ENCODE data around the gene HMCN2.

The HMCN2 gene

GRCh38 chr9:130316430-130316829, 50.9 kb downstream of the HMCN2 start:
- H3F3A ChIP-seq (ENCODE audit: insufficient read depth, low read length): no peaks in the 10 kb centered on the region
- no peaks in the 10 kb centered on the region for H3K79me2 ChIP-seq (ENCODE audit: low read length)
- no peak overlapping the region for H3K27ac ChIP-seq (ENCODE audit: low read length)
- H3K4me3 ChIP-seq (ENCODE audit: low read length): no peak overlapping the region
- TF ChIP-seq EZH2 (optimal IDR thresholded peaks at IDR 0.05; ENCODE audit: low read depth, low read length): no peak
- TF ChIP-seq EZH2phosphoT487 (IDR thresholded peaks at IDR 0.05; ENCODE audit: low read length): no peak
- TF ChIP-seq CTCF (IDR thresholded peaks at IDR 0.05; ENCODE audit: low read length): no peak
- no peak overlapping the region for H3K9ac ChIP-seq (ENCODE audit: low read length)
- no peaks in the 10 kb centered on the region for H4K20me1 ChIP-seq (ENCODE audit: insufficient read depth, low read length)
- no peaks in the 10 kb centered on the region for H3K9me2 ChIP-seq (replicated peaks; ENCODE audit: insufficient read depth, low read length)
- H3K4me2 ChIP-seq (ENCODE audit: low read depth, low read length): no peak overlapping the region
- H3K4me1 ChIP-seq (ENCODE audit: low read length): no peaks in the 10 kb centered on the region
- H3K9me3 ChIP-seq (replicated peaks; ENCODE audit: insufficient read depth, low read length): no peaks in the 10 kb centered on the region
- no peaks in the 10 kb centered on the region for H3K36me3 ChIP-seq (replicated peaks; ENCODE audit: insufficient read depth, low read length)
- H2AFZ ChIP-seq (ENCODE audit: low read length): no peak overlapping the region
- DNase-seq: no peak
- H3K27me3 ChIP-seq (replicated peaks; ENCODE audit: insufficient read depth, low read length): peaks cover 85% of the 10 kb centered on the region

- DNase-seq: no peak
- Histone ChIP-seq H3K4me1 (ENCODE audit: low read length) (no peaks in the 10 kb centered on the region), H3K36me3 (replicated peaks; ENCODE audit: insufficient read depth, low read length) (no peaks in the 10 kb centered on the region), H2AFZ (ENCODE audit: low read length) (no peak overlapping the region), H3F3A (ENCODE audit: insufficient read depth, low read length) (no peaks in the 10 kb centered on the region), H3K9me2 (replicated peaks; ENCODE audit: insufficient read depth, low read length) (no peaks in the 10 kb centered on the region), H3K4me2 (ENCODE audit: low read depth, low read length) (no peak overlapping the region), H3K79me2 (ENCODE audit: low read length) (no peaks in the 10 kb centered on the region), H3K27me3 (replicated peaks; ENCODE audit: insufficient read depth, low read length) (peaks cover 89% of the 10 kb centered on the region), H3K27ac (ENCODE audit: low read length) (no peak overlapping the region), H4K20me1 (ENCODE audit: insufficient read depth, low read length) (no peaks in the 10 kb centered on the region), H3K9me3 (replicated peaks; ENCODE audit: insufficient read depth, low read length) (no peaks in the 10 kb centered on the region), H3K9ac (ENCODE audit: low read length) (no peak overlapping the region), H3K4me3 (ENCODE audit: low read length) (no peak overlapping the region)
- TF ChIP-seq EZH2 (optimal IDR thresholded peaks at IDR 0.05; ENCODE audit: low read depth, low read length) (no peak), CTCF (IDR thresholded peaks at IDR 0.05; ENCODE audit: low read length) (no peak), EZH2phosphoT487 (IDR thresholded peaks at IDR 0.05; ENCODE audit: low read length) (no peak)
Measured at GRCh38 chr9:130319300-130319699, 53.7 kb downstream of the HMCN2 start.

GRCh38 chr9:130319944-130320712, 54.6 kb downstream of the HMCN2 start:
- Histone ChIP-seq H3K9me2 (replicated peaks; ENCODE audit: insufficient read depth, low read length) (no peaks in the 10 kb centered on the region), H3K27me3 (replicated peaks; ENCODE audit: insufficient read depth, low read length) (peaks cover 93% of the 10 kb centered on the region), H4K20me1 (ENCODE audit: insufficient read depth, low read length) (no peaks in the 10 kb centered on the region), H3K27ac (ENCODE audit: low read length) (no peak overlapping the region), H3K4me3 (ENCODE audit: low read length) (no peak overlapping the region), H3K9me3 (replicated peaks; ENCODE audit: insufficient read depth, low read length) (no peaks in the 10 kb centered on the region), H2AFZ (ENCODE audit: low read length) (no peak overlapping the region), H3K4me2 (ENCODE audit: low read depth, low read length) (no peak overlapping the region), H3F3A (ENCODE audit: insufficient read depth, low read length) (no peaks in the 10 kb centered on the region), H3K9ac (ENCODE audit: low read length) (no peak overlapping the region), H3K79me2 (ENCODE audit: low read length) (no peaks in the 10 kb centered on the region), H3K4me1 (ENCODE audit: low read length) (no peaks in the 10 kb centered on the region), H3K36me3 (replicated peaks; ENCODE audit: insufficient read depth, low read length) (no peaks in the 10 kb centered on the region)
- no peak for DNase-seq
- TF ChIP-seq EZH2 (optimal IDR thresholded peaks at IDR 0.05; ENCODE audit: low read depth, low read length) (no peak), CTCF (IDR thresholded peaks at IDR 0.05; ENCODE audit: low read length) (no peak), EZH2phosphoT487 (IDR thresholded peaks at IDR 0.05; ENCODE audit: low read length) (no peak)
